ENCODE measurements around the gene GRM7.

GRM7 gene

DNA sequence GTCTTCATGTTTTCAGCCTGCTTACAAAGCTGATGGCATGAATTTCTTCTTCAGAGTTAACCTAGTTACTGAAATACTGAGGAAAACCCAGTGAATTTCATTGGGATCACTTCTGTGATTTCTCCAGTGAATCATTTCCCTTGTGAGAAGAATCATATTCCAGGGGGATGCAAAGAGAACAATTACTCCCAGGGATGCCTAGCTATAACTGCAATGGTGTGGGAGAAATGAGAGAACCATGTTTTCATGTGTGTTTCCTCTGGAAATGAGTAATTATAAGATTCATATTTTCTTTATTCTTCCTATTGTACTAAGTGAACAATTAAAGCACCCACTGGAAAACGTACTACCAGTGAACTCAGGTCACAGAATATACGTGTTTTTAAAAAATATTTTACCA is 485.4 kb downstream of the GRM7 start:
- Histone ChIP-seq H3K27ac (replicated peaks) (no peak overlapping the region), H3K4me3 (replicated peaks; ENCODE audit: insufficient read depth, low read length) (no peak overlapping the region), H3K27me3 (ENCODE audit: insufficient read depth, poor library complexity, severe bottlenecking) (no peaks in the 10 kb centered on the region)
- no peak for TF ChIP-seq POLR2AphosphoS5 (IDR thresholded peaks at IDR 0.05; ENCODE audit: low read depth)
- no peak for TF ChIP-seq SPI1 (IDR thresholded peaks at IDR 0.05; ENCODE audit: borderline replicate concordance, low read depth)
- TF ChIP-seq, protein P1, sequence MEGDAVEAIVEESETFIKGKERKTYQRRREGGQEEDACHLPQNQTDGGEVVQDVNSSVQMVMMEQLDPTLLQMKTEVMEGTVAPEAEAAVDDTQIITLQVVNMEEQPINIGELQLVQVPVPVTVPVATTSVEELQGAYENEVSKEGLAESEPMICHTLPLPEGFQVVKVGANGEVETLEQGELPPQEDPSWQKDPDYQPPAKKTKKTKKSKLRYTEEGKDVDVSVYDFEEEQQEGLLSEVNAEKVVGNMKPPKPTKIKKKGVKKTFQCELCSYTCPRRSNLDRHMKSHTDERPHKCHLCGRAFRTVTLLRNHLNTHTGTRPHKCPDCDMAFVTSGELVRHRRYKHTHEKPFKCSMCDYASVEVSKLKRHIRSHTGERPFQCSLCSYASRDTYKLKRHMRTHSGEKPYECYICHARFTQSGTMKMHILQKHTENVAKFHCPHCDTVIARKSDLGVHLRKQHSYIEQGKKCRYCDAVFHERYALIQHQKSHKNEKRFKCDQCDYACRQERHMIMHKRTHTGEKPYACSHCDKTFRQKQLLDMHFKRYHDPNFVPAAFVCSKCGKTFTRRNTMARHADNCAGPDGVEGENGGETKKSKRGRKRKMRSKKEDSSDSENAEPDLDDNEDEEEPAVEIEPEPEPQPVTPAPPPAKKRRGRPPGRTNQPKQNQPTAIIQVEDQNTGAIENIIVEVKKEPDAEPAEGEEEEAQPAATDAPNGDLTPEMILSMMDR (IDR thresholded peaks at IDR 0.05; ENCODE audit: insufficient read depth, low read length) = no peak
- no peak for TF ChIP-seq GABPA (IDR thresholded peaks at IDR 0.05; ENCODE audit: low read depth)
- TF ChIP-seq REST (IDR thresholded peaks at IDR 0.05; ENCODE audit: insufficient replicate concordance, low read depth) = no peak
- DNase-seq (ENCODE audit: low read depth in 1 of 2, low spot score in 1 of 2) = no peak

DNA sequence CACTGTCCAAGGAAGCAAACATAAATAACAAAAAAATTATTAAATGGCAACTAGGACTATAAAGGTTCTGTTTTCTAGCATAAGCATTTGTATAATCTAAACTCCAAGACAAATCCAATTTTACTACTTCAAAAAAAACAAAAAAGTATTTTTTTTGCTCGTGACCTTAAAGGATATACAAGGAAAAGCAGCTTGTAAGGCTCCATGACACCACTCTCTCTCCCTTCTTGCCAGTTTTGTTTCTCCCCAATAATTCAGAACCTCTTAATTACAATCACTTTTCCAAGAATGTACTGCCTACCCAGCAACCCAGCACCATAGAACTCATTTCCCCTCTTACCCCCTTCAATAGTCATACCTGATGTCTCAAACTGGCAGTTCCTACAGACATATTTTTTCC is 496.2 kb downstream of the GRM7 start:
- H3K27ac ChIP-seq (replicated peaks) = no peak overlapping the region
- no peak overlapping the region for H3K4me3 ChIP-seq (replicated peaks; ENCODE audit: insufficient read depth, low read length)
- TF ChIP-seq, protein P1 (IDR thresholded peaks at IDR 0.05; ENCODE audit: insufficient read depth, low read length) = no peak
- TF ChIP-seq SPI1 (IDR thresholded peaks at IDR 0.05; ENCODE audit: borderline replicate concordance, low read depth) (no peak), POLR2AphosphoS5 (IDR thresholded peaks at IDR 0.05; ENCODE audit: low read depth) (no peak), REST (IDR thresholded peaks at IDR 0.05; ENCODE audit: insufficient replicate concordance, low read depth) (no peak), GABPA (IDR thresholded peaks at IDR 0.05; ENCODE audit: low read depth) (no peak)
- no peak for DNase-seq (ENCODE audit: low read depth in 1 of 2, low spot score in 1 of 2)
- no peaks in the 10 kb centered on the region for H3K27me3 ChIP-seq (ENCODE audit: insufficient read depth, poor library complexity, severe bottlenecking)

DNA sequence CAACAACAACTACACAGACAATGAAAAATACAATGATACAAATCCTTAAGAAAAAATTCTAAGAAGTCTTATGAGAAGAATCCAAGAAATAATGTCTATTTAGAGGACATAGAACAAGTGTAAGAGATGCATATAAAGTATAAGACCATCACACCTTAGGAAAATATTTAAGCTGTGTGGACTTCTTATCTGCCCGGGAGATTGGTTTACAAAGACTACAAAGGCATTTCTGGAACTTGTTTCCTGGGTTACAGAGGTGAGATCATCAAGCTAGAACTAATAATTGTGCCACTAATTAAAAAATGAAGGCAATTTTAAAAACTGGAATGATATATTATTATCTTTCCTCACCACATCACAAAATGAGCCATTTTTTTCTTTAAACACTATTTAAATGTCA is 507.1 kb downstream of the GRM7 start:
- no peak for DNase-seq (ENCODE audit: low read depth in 1 of 2, low spot score in 1 of 2)
- no peak overlapping the region for H3K27ac ChIP-seq (replicated peaks)
- no peak overlapping the region for H3K4me3 ChIP-seq (replicated peaks; ENCODE audit: insufficient read depth, low read length)
- H3K27me3 ChIP-seq (ENCODE audit: insufficient read depth, poor library complexity, severe bottlenecking) = no peaks in the 10 kb centered on the region
- TF ChIP-seq POLR2AphosphoS5 (IDR thresholded peaks at IDR 0.05; ENCODE audit: low read depth) (no peak), REST (IDR thresholded peaks at IDR 0.05; ENCODE audit: insufficient replicate concordance, low read depth) (no peak), SPI1 (IDR thresholded peaks at IDR 0.05; ENCODE audit: borderline replicate concordance, low read depth) (no peak), GABPA (IDR thresholded peaks at IDR 0.05; ENCODE audit: low read depth) (no peak)
- TF ChIP-seq, protein P1 (IDR thresholded peaks at IDR 0.05; ENCODE audit: insufficient read depth, low read length) = no peak

All from HL-60 (cell line).